ENCODE results near the gene PNCK. TPM values are rescaled to one million over a fixed set of nuclear protein-coding genes. Genes with fewer than 3 reads are reported as not detected.

The PNCK gene
- total and polyA plus RNA-seq, 2 of the 13 experiments (the other 11 are each of a cell fraction or from before 2014, with no cell fraction given), result 33.1 TPM; not detected in 1

DNA sequence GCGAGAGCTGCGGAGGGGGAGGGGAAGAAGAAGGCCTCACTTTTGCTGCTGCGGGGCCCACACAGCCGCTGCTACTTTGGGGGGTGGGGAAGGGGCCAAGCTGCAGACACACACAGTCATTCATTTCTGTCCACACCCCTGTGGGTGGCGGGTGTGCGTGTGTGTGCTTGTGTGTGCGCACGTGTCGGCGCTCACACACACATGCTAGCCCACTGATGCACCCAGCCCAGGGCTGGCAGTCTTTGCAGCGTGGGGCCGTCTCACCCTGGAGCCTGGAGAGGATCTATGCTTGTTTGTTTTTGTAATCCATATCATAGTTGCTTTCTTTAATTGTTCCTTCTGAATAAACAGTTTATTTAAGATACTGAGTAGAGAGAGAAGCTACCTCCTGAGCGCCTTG lies 22.7 kb downstream of the PNCK start:
- Histone ChIP-seq H3K4me1 (ENCODE audit: insufficient read depth, low read length) (peaks cover 38% of the 10 kb centered on the region), H3K9ac (ENCODE audit: insufficient read depth, low read depth, low read length) (no peak overlapping the region), H3K27ac (ENCODE audit: extremely low read length, insufficient read depth, low read length) (no peak overlapping the region), H3K4me2 (ENCODE audit: low read depth, low read length) (no peak overlapping the region), H4K20me1 (ENCODE audit: insufficient read depth, low read length) (peaks cover 14% of the 10 kb centered on the region; the same call in 1 of the 2 replicates), H3K36me3 (replicated peaks in 1 of 2; ENCODE audit: control insufficient read depth in 1 of 2, insufficient read depth in 2 of 2, low read length in 2 of 2) (peaks cover 0 to 3% of the 10 kb centered on the region in 2 experiments; a peak in 1 of 5 replicates), H3K9me3 (ENCODE audit: low read length) (no peaks in the 10 kb centered on the region), H3K79me2 (ENCODE audit: insufficient read depth, low read length) (peaks cover 22% of the 10 kb centered on the region), H3K27me3 (ENCODE audit: control insufficient read depth in 1 of 2, insufficient read depth in 2 of 2, low read length in 2 of 2) (no peaks in the 10 kb centered on the region; a peak in 1 of 5 replicates), H3K4me3 (replicated peaks in 1 of 3; ENCODE audit: insufficient read depth in 1 of 3, low read depth in 2 of 3, low read length in 3 of 3) (no peak overlapping the region), H2AFZ (ENCODE audit: low read length) (no peak overlapping the region)
- POLR2A ChIA-PET, result interaction anchor here (3.3 to 15.1 kb wide), 4 partner anchors 9 to 39 kb away, joined by 10 to 596 read pairs (median 83); no protein-coding TSS in a partner anchor
- in situ Hi-C loops (cut with HindIII; ENCODE audit: extremely low pct_ligation_motif_present, low pct_unique_long_range_greater_than_20kb) (loop anchor here (25.0 kb wide), 1 partner anchor 689 kb away; no protein-coding TSS in a partner anchor), intact Hi-C loops (cut with micrococcal nuclease; ENCODE audit: unreplicated experiment) (no loop called here)
- TF ChIP-seq ZFY (CRISPR knock-in tag; IDR thresholded peaks at IDR 0.05) (no peak), PHF5A (CRISPR knock-in tag; IDR thresholded peaks at IDR 0.05; ENCODE audit: low read depth, unreplicated experiment) (peak; percentile 18), SMAD9 (CRISPR knock-in tag; IDR thresholded peaks at IDR 0.05) (no peak), RBFOX2 (IDR thresholded peaks at IDR 0.05; ENCODE audit: low read depth, low read length) (peak; percentile 68; the same call in 1 of the 2 replicates), SAFB2 (CRISPR knock-in tag; IDR thresholded peaks at IDR 0.05; ENCODE audit: borderline replicate concordance, low read depth) (no peak; the same call in 1 of the 2 replicates), AGO2 (optimal IDR thresholded peaks at IDR 0.05; ENCODE audit: low read depth, low read length) (peak; percentile 20), HNRNPL (IDR thresholded peaks at IDR 0.05; ENCODE audit: low read depth, low read length) (peak; percentile 12; the same call in 1 of the 2 replicates), POLR2AphosphoS5 (IDR thresholded peaks at IDR 0.05; ENCODE audit: low read depth, low read length) (0 out of 2 replicates have a peak, but pooled peaks have one; percentile 2), HDAC1 (CRISPR knock-in tag; IDR thresholded peaks at IDR 0.05) (0 out of 2 replicates have a peak, but pooled peaks have one; percentile 16)
- TF ChIP-seq, protein P1, sequence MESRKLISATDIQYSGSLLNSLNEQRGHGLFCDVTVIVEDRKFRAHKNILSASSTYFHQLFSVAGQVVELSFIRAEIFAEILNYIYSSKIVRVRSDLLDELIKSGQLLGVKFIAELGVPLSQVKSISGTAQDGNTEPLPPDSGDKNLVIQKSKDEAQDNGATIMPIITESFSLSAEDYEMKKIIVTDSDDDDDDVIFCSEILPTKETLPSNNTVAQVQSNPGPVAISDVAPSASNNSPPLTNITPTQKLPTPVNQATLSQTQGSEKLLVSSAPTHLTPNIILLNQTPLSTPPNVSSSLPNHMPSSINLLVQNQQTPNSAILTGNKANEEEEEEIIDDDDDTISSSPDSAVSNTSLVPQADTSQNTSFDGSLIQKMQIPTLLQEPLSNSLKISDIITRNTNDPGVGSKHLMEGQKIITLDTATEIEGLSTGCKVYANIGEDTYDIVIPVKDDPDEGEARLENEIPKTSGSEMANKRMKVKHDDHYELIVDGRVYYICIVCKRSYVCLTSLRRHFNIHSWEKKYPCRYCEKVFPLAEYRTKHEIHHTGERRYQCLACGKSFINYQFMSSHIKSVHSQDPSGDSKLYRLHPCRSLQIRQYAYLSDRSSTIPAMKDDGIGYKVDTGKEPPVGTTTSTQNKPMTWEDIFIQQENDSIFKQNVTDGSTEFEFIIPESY (CRISPR knock-in tag; IDR thresholded peaks at IDR 0.05), result peak; percentile 83; the same call in 1 of the 2 replicates
- WGBS (ENCODE audit: low lambda C conversion rate), result 83% methylated on average over 4 of the region's 13 CpGs
- BruUV-seq (replicated peaks), result no TSS peak
- ATAC-seq, result no peak
- CTCF ChIA-PET (ENCODE audit: low intra/inter-chr PET ratio, low total read pairs), result no interaction called here
- no peak for DNase-seq (ENCODE audit: low spot score)
- FAIRE-seq, result no peak

All from HepG2 (cell line).